Effector memory CD4-positive, alpha-beta T cell (primary cell): Measurements from ENCODE around the gene WNT5A.

Source experiments
- DNase-seq, 3 donors: peaks; one replicate each; pipeline ENCODE4 v3.0.0-alpha.2; 2020
- H3K27ac ChIP-seq: 2 replicates; pipeline ENCODE4 v1.7.0; 2013; ENCODE audit warnings: mild to moderate bottlenecking, low read length, moderate library complexity; ENCODE audit not compliant: insufficient read depth, poor library complexity, severe bottlenecking
- H3K27me3 ChIP-seq: replicated peaks from 2 replicates; pipeline ENCODE4 v1.7.0; 2013; ENCODE audit warnings: mild to moderate bottlenecking, low read length; ENCODE audit not compliant: insufficient read depth, control insufficient read depth, poor library complexity, severe bottlenecking
- H3K36me3 ChIP-seq: 2 replicates; pipeline ENCODE4 v1.7.0; 2013; ENCODE audit warnings: mild to moderate bottlenecking, low read length, moderate library complexity; ENCODE audit not compliant: control insufficient read depth, insufficient read depth
- H3K4me1 ChIP-seq: 2 replicates; pipeline ENCODE4 v1.7.0; 2013; ENCODE audit warnings: low read length, mild to moderate bottlenecking; ENCODE audit not compliant: control insufficient read depth, insufficient read depth, poor library complexity, severe bottlenecking
- H3K4me3 ChIP-seq: 2 replicates; pipeline ENCODE4 v1.7.0; 2013; ENCODE audit warnings: low read length, low read depth, mild to moderate bottlenecking; ENCODE audit not compliant: insufficient read depth, poor library complexity, severe bottlenecking
- H3K9me3 ChIP-seq: 2 replicates; pipeline ENCODE4 v1.7.0; 2013; ENCODE audit warnings: mild to moderate bottlenecking, low read length, moderate library complexity; ENCODE audit not compliant: control insufficient read depth

WNT5A gene

GRCh38 chr3:55521064-55521737, 34.1 kb upstream of the WNT5A start:
- Histone ChIP-seq H3K36me3 (no peaks in the 10 kb centered on the region), H3K27ac (no peak overlapping the region), H3K4me3 (no peak overlapping the region), H3K4me1 (no peaks in the 10 kb centered on the region), H3K9me3 (no peaks in the 10 kb centered on the region), H3K27me3 (no peaks in the 10 kb centered on the region)
- no peak for DNase-seq

- Histone ChIP-seq H3K36me3 (no peaks in the 10 kb centered on the region), H3K27ac (no peak overlapping the region), H3K4me1 (no peaks in the 10 kb centered on the region), H3K9me3 (no peaks in the 10 kb centered on the region), H3K4me3 (no peak overlapping the region), H3K27me3 (no peaks in the 10 kb centered on the region)
- no peak for DNase-seq
Observed at GRCh38 chr3:55519019-55519418, 31.9 kb upstream of the WNT5A start.

- H3K4me1 ChIP-seq: no peaks in the 10 kb centered on the region
- H3K27ac ChIP-seq: no peak overlapping the region
- no peaks in the 10 kb centered on the region for H3K27me3 ChIP-seq
- no peak for DNase-seq
- no peaks in the 10 kb centered on the region for H3K36me3 ChIP-seq
- no peak overlapping the region for H3K4me3 ChIP-seq
- H3K9me3 ChIP-seq: no peaks in the 10 kb centered on the region
Observed at GRCh38 chr3:55518451-55518850, 31.3 kb upstream of the WNT5A start.

GRCh38 chr3:55516392-55517030, 29.4 kb upstream of the WNT5A start:
- Histone ChIP-seq H3K36me3 (no peaks in the 10 kb centered on the region), H3K9me3 (no peaks in the 10 kb centered on the region), H3K4me3 (no peak overlapping the region), H3K27me3 (no peaks in the 10 kb centered on the region), H3K4me1 (no peaks in the 10 kb centered on the region), H3K27ac (no peak overlapping the region)
- DNase-seq: no peak

- H3K27ac ChIP-seq: no peak overlapping the region
- no peak for DNase-seq
- no peaks in the 10 kb centered on the region for H3K4me1 ChIP-seq
- H3K9me3 ChIP-seq: no peaks in the 10 kb centered on the region
- H3K4me3 ChIP-seq: no peak overlapping the region
- H3K36me3 ChIP-seq: no peaks in the 10 kb centered on the region
- H3K27me3 ChIP-seq: no peaks in the 10 kb centered on the region
Observed at GRCh38 chr3:55515550-55516246, 28.6 kb upstream of the WNT5A start.

- H3K27ac ChIP-seq: no peak overlapping the region
- H3K4me3 ChIP-seq: no peak overlapping the region
- no peaks in the 10 kb centered on the region for H3K9me3 ChIP-seq
- H3K27me3 ChIP-seq: no peaks in the 10 kb centered on the region
- no peak for DNase-seq
- H3K36me3 ChIP-seq: no peaks in the 10 kb centered on the region
- H3K4me1 ChIP-seq: no peaks in the 10 kb centered on the region
Observed at GRCh38 chr3:55514962-55515361, 27.9 kb upstream of the WNT5A start.

GRCh38 chr3:55512571-55513343, 25.7 kb upstream of the WNT5A start:
- Histone ChIP-seq H3K4me3 (no peak overlapping the region), H3K36me3 (no peaks in the 10 kb centered on the region), H3K4me1 (no peaks in the 10 kb centered on the region), H3K9me3 (no peaks in the 10 kb centered on the region), H3K27me3 (no peaks in the 10 kb centered on the region), H3K27ac (no peak overlapping the region)
- no peak for DNase-seq

GRCh38 chr3:55511895-55512570, 24.9 kb upstream of the WNT5A start:
- H3K27ac ChIP-seq: no peak overlapping the region
- H3K4me1 ChIP-seq: no peaks in the 10 kb centered on the region
- H3K4me3 ChIP-seq: no peak overlapping the region
- H3K9me3 ChIP-seq: no peaks in the 10 kb centered on the region
- no peaks in the 10 kb centered on the region for H3K36me3 ChIP-seq
- DNase-seq: no peak
- no peaks in the 10 kb centered on the region for H3K27me3 ChIP-seq

GRCh38 chr3:55508335-55508734, 21.2 kb upstream of the WNT5A start:
- Histone ChIP-seq H3K4me3 (no peak overlapping the region), H3K27ac (no peak overlapping the region), H3K9me3 (no peaks in the 10 kb centered on the region)

More at GRCh38 chr3:55508335-55508734, 21.2 kb upstream of the WNT5A start:
- Histone ChIP-seq H3K27me3 (no peaks in the 10 kb centered on the region), H3K4me1 (no peaks in the 10 kb centered on the region), H3K36me3 (no peaks in the 10 kb centered on the region)
- DNase-seq: no peak
